Upper lobe of left lung (tissue), 6 donors: ENCODE data around the gene MAP3K9. TPM values are rescaled to one million over a fixed set of nuclear protein-coding genes. Genes with fewer than 3 reads are reported as not detected.
A peak's percentile ranks its signal among the peaks of the same experiment; 100 is the strongest.

Source experiments
- ATAC-seq, 2 donors: fragments of 200-7000 bp; cut with Tn5 transposase; one replicate each; pipeline ENCODE4 v1.9.1; 2022; ENCODE audit warnings: mild to moderate bottlenecking in 2 of 2, moderate library complexity in 2 of 2; ENCODE audit not compliant: low FRiP score in 2 of 2
- DNase-seq, 2 donors: peaks; one replicate each; pipeline ENCODE4 v3.0.0-alpha.2; 2019 to 2020
- H3K27ac ChIP-seq, 4 donors: fragments of 200-600 bp; sonication (generic); one replicate each; pipeline ENCODE4 v1.5.1; 2016 to 2019
- H3K27me3 ChIP-seq, 4 donors: fragments of 200-600 bp; sonication (generic); one replicate each; pipeline ENCODE4 v1.5.1; 2017 to 2019
- H3K36me3 ChIP-seq, 4 donors: fragments of 200-600 bp; sonication (generic); one replicate each; pipeline ENCODE4 v1.5.1; 2016 to 2019
- H3K4me1 ChIP-seq, 4 donors: fragments of 200-600 bp; sonication (generic); one replicate each; pipeline ENCODE4 v1.5.1; 2018 to 2019
- H3K4me3 ChIP-seq, 4 donors: fragments of 200-600 bp; sonication (generic); one replicate each; pipeline ENCODE4 v1.5.1; 2017 to 2019; ENCODE audit warnings: mild to moderate bottlenecking in 2 of 4, moderate library complexity in 1 of 4
- H3K9me3 ChIP-seq, 4 donors: fragments of 200-600 bp; sonication (generic); one replicate each; pipeline ENCODE4 v1.5.1; 2018 to 2019
- CTCF ChIP-seq, 6 experiments: fragments of 450-650 bp in 4 of 6; fragments of 200-600 bp in 2 of 6; sonication (generic) in 2 of 6; IDR thresholded peaks; one replicate each; pipeline ENCODE4 v1.5.1; 2016 to 2019; ENCODE audit warnings: antibody characterized with exemption in 6 of 6
- EP300 ChIP-seq, 4 donors: sonication (generic); formaldehyde crosslinking; IDR thresholded peaks; one replicate each; pipeline ENCODE4 v1.5.1; 2017; ENCODE audit warnings: antibody characterized with exemption in 4 of 4, control low read depth in 2 of 4
- POLR2A ChIP-seq, 4 donors: fragments of 450-650 bp; IDR thresholded peaks; one replicate each; pipeline ENCODE4 v1.5.1; 2016 to 2017; ENCODE audit warnings: antibody characterized with exemption in 4 of 4, mild to moderate bottlenecking in 2 of 4
- POLR2AphosphoS5 ChIP-seq, 2 donors: sonication (generic); formaldehyde crosslinking; IDR thresholded peaks; one replicate each; pipeline ENCODE4 v1.5.1; 2017; ENCODE audit warnings: antibody characterized with exemption in 2 of 2
- WGBS, 2 donors: methylation state at CpG; one replicate each; pipeline ENCODE4 v1.1.5; 2017 to 2018; 5-methylcytosine and 5-hydroxymethylcytosine counted together
- total RNA-seq, 6 donors: library from RNA; depleted of rRNA in 4 of 6; stranded (reverse); fragments of >200 nt in 4 of 6; gene quantifications; one replicate each; pipeline versions ENCODE4 v1.1.0 to v1.2.1, GENCODE V29; 2016 to 2021
- donor health status: DM: no; HTN: no; CAD: no; lungs with moderate emphysema.
- donor health status: DM: no; HTN: yes; CAD: no; lungs with severe emphysema.

Gene MAP3K9
- total RNA-seq, 6 donors from 2014 or later = 7.6 to 14.5 (median 11.2) TPM

DNA sequence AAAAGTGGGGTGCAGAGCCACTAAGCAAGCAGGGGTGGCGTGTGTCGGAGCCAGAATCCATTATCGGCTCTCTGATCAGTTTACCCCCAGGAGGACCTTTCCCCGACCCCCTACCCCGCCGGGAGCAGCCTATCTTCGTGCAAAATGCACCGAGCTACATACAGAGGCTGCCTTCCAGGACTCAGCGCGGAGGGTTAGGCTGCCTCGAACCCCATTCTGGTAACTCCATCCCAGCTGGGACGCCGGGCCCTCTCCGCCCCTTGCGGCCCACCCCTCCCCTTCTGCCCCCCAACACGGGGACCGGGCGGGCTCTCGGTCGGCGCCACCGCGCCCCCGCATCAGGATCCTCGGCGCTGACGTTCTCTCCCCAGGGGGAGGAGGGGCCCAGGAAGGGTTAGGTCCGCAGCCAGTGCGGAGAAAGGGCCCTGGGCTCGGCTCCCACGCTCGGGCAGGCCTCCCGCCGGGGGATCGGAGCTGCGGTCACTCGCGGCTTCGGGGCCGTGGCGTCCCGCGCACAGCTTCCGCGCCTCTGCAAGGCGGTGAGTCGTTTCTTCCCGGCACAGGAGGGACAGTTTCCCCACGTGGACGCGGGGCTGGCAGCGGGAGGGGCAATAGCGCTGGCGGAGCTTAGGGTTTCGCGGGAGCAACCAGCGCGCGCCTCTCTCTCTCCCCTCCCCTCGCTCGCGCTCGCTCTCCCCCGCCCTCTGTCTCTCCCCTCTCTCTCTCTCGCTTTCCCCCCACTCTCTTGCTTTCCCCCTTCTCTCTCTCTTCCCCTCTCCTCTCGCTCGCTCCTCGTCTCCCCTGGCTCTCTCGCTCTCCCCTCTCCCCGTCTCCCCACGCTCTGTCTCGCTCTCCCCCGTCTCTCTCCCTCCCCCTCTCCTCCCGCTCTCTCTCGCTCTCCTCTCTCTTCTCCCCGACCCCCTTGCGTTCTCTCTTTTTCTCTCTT, 12.5 kb upstream of the MAP3K9 start:
- no peaks in the 10 kb centered on the region for H3K36me3 ChIP-seq
- H3K27me3 ChIP-seq = no peaks in the 10 kb centered on the region
- 4 to 5% methylated on average over 29 to 47 of the region's 77 CpGs for WGBS, 2 donors
- ATAC-seq (peak; percentile 38 to 77), DNase-seq (peak; percentile 67 to 91)
- H3K4me1 ChIP-seq = peaks cover 13 to 29% (median 16%) of the 10 kb centered on the region in 4 donors
- TF ChIP-seq POLR2AphosphoS5 (IDR thresholded peaks at IDR 0.05) (peak; percentile 43 to 57), CTCF (IDR thresholded peaks at IDR 0.05) (no peak), POLR2A (IDR thresholded peaks at IDR 0.05) (peak in 1 of 4 donors; percentile 27), EP300 (IDR thresholded peaks at IDR 0.05) (no peak)
- peak overlapping the region; percentile 43 to 77 (median 68) for H3K4me3 ChIP-seq
- H3K9me3 ChIP-seq = no peaks in the 10 kb centered on the region
- peak overlapping the region in 2 of 4 donors; percentile 21 to 63 for H3K27ac ChIP-seq

GRCh38 chr14:70816525-70816924, 7.2 kb upstream of the MAP3K9 start:
- H3K4me3 ChIP-seq = no peak overlapping the region
- peaks cover 5 to 16% (median 11%) of the 10 kb centered on the region in 4 donors for H3K4me1 ChIP-seq
- TF ChIP-seq POLR2AphosphoS5 (IDR thresholded peaks at IDR 0.05) (no peak), EP300 (IDR thresholded peaks at IDR 0.05) (no peak), POLR2A (IDR thresholded peaks at IDR 0.05) (no peak)
- 74 to 82% methylated on average over 8 of the region's 8 CpGs for WGBS, 2 donors
- no peak overlapping the region for H3K27ac ChIP-seq
- ATAC-seq (no peak), DNase-seq (no peak)
- H3K27me3 ChIP-seq = no peaks in the 10 kb centered on the region
- no peaks in the 10 kb centered on the region for H3K9me3 ChIP-seq
- no peaks in the 10 kb centered on the region for H3K36me3 ChIP-seq

DNA sequence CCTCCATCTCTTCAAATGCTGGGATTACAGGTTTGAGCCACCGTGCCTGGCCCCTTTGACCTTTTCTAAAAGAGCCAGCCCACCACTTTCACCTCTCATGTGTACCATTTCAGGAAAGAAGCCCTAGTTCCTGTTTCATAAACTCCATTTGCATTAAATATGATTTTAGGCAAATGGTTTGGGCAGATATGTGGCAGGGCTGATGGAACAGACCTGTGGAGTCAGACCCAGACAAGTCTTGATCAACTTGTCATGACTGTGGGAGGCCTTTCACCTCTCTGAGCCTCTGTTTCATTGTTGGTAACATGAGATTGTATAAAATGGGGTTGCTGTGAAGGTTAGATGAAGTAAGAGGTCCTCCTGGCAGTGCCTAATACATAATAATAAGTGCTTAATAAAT, 5.2 kb upstream of the MAP3K9 start:
- Histone ChIP-seq H3K9me3 (no peaks in the 10 kb centered on the region), H3K27me3 (peaks cover 0 to 2% (median under 1%) of the 10 kb centered on the region in 4 donors), H3K4me3 (no peak overlapping the region), H3K36me3 (no peaks in the 10 kb centered on the region), H3K27ac (no peak overlapping the region), H3K4me1 (peaks cover 10 to 26% (median 13%) of the 10 kb centered on the region in 4 donors)
- no peak for DNase-seq
- ATAC-seq = no peak
- WGBS, 2 donors = 67 to 75% methylated on average over 1 of the region's 1 CpG
- TF ChIP-seq EP300 (IDR thresholded peaks at IDR 0.05) (no peak), POLR2AphosphoS5 (IDR thresholded peaks at IDR 0.05) (no peak), POLR2A (IDR thresholded peaks at IDR 0.05) (no peak), CTCF (IDR thresholded peaks at IDR 0.05) (no peak)

GRCh38 chr14:70812124-70812818, 3.0 kb upstream of the MAP3K9 start:
- TF ChIP-seq POLR2A (IDR thresholded peaks at IDR 0.05) = no peak
- TF ChIP-seq POLR2AphosphoS5 (IDR thresholded peaks at IDR 0.05) = no peak
- TF ChIP-seq CTCF (IDR thresholded peaks at IDR 0.05) = no peak
- TF ChIP-seq EP300 (IDR thresholded peaks at IDR 0.05) = no peak
- ATAC-seq (no peak), DNase-seq (peak in 1 of 2 donors; percentile 52)
- peaks cover 21 to 36% (median 23%) of the 10 kb centered on the region in 4 donors for H3K4me1 ChIP-seq
- no peaks in the 10 kb centered on the region for H3K9me3 ChIP-seq
- H3K4me3 ChIP-seq = no peak overlapping the region
- H3K36me3 ChIP-seq = no peaks in the 10 kb centered on the region
- peaks cover 0 to 9% (median 6%) of the 10 kb centered on the region in 4 donors for H3K27me3 ChIP-seq
- H3K27ac ChIP-seq = peak overlapping the region in 2 of 4 donors; percentile 3 to 24
- WGBS, 2 donors = 38 to 62% methylated on average over 2 of the region's 2 CpGs

DNA sequence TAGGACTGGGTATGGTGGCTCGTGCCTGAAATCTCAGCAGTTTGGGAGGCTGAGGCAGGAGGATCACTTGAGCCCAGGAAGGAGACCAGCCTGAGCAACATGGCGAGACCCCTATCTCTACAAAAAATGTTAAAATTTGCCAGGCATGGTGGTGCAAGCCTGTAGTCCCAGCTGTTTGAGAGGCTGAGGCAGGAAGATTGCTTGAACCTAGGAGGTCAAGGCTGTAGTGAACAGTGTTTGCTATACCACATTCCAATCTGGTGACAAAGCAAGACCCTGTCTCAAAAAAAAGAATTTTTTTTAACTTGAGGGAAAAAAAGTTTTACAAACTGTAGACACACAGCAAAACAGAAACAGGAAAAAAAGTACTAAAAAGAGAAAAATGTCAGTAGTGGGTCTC, 2.3 kb upstream of the MAP3K9 start:
- Histone ChIP-seq H3K4me3 (no peak overlapping the region), H3K4me1 (peaks cover 19 to 31% (median 22%) of the 10 kb centered on the region in 4 donors), H3K9me3 (no peaks in the 10 kb centered on the region), H3K27me3 (peaks cover 0 to 9% (median 6%) of the 10 kb centered on the region in 4 donors), H3K36me3 (no peaks in the 10 kb centered on the region), H3K27ac (peak overlapping the region in 2 of 4 donors; percentile 3 to 24)
- TF ChIP-seq EP300 (IDR thresholded peaks at IDR 0.05) (no peak), POLR2AphosphoS5 (IDR thresholded peaks at IDR 0.05) (no peak), CTCF (IDR thresholded peaks at IDR 0.05) (no peak), POLR2A (IDR thresholded peaks at IDR 0.05) (no peak)
- no peak for ATAC-seq
- no peak for DNase-seq
- WGBS, 2 donors = 81 to 96% methylated on average over 2 of the region's 2 CpGs
